Osteocyte (in vitro differentiated cells): ENCODE measurements around the gene ZNF496. TPM values are rescaled to one million over a fixed set of nuclear protein-coding genes. Genes with fewer than 3 reads are reported as not detected.

Experiments
- DNase-seq: peaks from one replicate; pipeline ENCODE4 v3.0.0; 2021; ENCODE audit warnings: mixed read lengths; ENCODE audit not compliant: unreplicated experiment; ENCODE audit errors: extremely low spot score
- H3K27ac Mint-ChIP-seq: one replicate; pipeline ENCODE4 v1.8.0; 2021; ENCODE audit warnings: mild to moderate bottlenecking, mixed read lengths; ENCODE audit not compliant: unreplicated experiment
- H3K27me3 Mint-ChIP-seq: one replicate; pipeline ENCODE4 v1.8.0; 2021; ENCODE audit warnings: mixed read lengths; ENCODE audit not compliant: unreplicated experiment
- H3K36me3 Mint-ChIP-seq: one replicate; pipeline ENCODE4 v1.8.0; 2021; ENCODE audit warnings: mixed read lengths; ENCODE audit not compliant: unreplicated experiment
- H3K4me1 Mint-ChIP-seq: one replicate; pipeline ENCODE4 v1.8.0; 2021; ENCODE audit warnings: mixed read lengths; ENCODE audit not compliant: unreplicated experiment
- H3K4me3 Mint-ChIP-seq: one replicate; pipeline ENCODE4 v1.8.0; 2021; ENCODE audit warnings: mild to moderate bottlenecking, moderate library complexity, mixed read lengths; ENCODE audit not compliant: unreplicated experiment
- H3K9me3 Mint-ChIP-seq: one replicate; pipeline ENCODE4 v1.8.0; 2021; ENCODE audit warnings: mixed read lengths; ENCODE audit not compliant: unreplicated experiment
- CTCF ChIP-seq: fragments of 200-600 bp; sonication (generic); IDR thresholded peaks from 2 replicates; pipeline ENCODE4 v1.5.0; 2021; ENCODE audit warnings: antibody characterized with exemption, mild to moderate bottlenecking, moderate library complexity
- total RNA-seq: library from RNA; stranded (reverse); gene quantifications from 2 replicates; pipeline ENCODE4 v1.2.1, GENCODE V29; 2021

The ZNF496 gene
- total RNA-seq, 1 donor from 2014 or later: 39.8 TPM

GRCh38 chr1:247247568-247247967, 84.1 kb downstream of the ZNF496 start:
- Mint-ChIP-seq H3K36me3 (no peaks in the 10 kb centered on the region), H3K4me3 (no peak overlapping the region), H3K9me3 (peaks cover 14% of the 10 kb centered on the region), H3K27ac (no peak overlapping the region), H3K4me1 (no peaks in the 10 kb centered on the region), H3K27me3 (peaks cover 6% of the 10 kb centered on the region)
- no peak for TF ChIP-seq CTCF
- no peak for DNase-seq

Other genes with a start within 250 kb of the ZNF496 start
- gene ZNF669, start 227.5 kb downstream of the ZNF496 start, total RNA-seq: 10.0 and 11.4 TPM in 2 replicates
- 19.6 and 22.2 TPM in 2 replicates for gene ZNF124, start 159.8 kb downstream of the ZNF496 start, total RNA-seq
- not detected in 2 replicates for gene VN1R5, start 75.8 kb downstream of the ZNF496 start, total RNA-seq
- 0.16 and 0.44 TPM in 2 replicates for gene NLRP3, start 84.3 kb upstream of the ZNF496 start, total RNA-seq
- not detected in 2 replicates for gene OR2B11, start 126.2 kb upstream of the ZNF496 start, total RNA-seq
- gene OR2C3, start 204.6 kb upstream of the ZNF496 start, total RNA-seq: not detected in 2 replicates
- not detected in 2 replicates for gene GCSAML, start 217.3 kb upstream of the ZNF496 start, total RNA-seq